Testis (tissue), 2 donors: ENCODE data around the gene EFNB3.

Experiments used
- POLR2A ChIP-seq: fragments of 450-650 bp; IDR thresholded peaks from one replicate; pipeline ENCODE4 v1.6.1; 2017; ENCODE audit warnings: antibody characterized with exemption, mild to moderate bottlenecking, moderate library complexity
- TF ChIP-seq, protein P1 (sequence below), 3 experiments: fragments of 450-650 bp in 2 of 3; fragments of 200-600 bp in 1 of 3; sonication (generic) in 1 of 3; IDR thresholded peaks; one replicate each; pipeline ENCODE4 v1.5.1; 2016 to 2019; ENCODE audit warnings: antibody characterized with exemption in 3 of 3, mild to moderate bottlenecking in 2 of 3, moderate library complexity in 1 of 3

DNA sequence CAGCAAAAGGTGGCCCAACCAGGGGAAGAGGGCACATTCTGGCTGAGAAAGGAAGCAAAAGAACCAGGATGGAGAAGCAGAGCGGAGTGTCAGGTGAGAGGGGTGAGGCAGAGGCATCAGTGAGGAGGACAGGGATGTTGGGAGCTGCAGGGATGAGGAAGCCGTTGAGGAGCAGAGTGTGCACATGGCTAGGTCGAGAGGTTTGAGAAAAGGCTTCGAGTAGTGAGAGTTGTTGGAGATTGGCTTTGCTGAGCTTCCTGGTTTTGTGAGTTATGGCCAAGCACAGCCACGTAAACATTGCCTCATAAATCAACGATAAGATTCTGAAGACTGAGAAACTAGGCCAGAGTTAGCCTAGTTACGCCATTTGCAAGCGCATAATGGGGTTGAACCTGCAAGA, 39.4 kb downstream of the EFNB3 start:
- TF ChIP-seq, protein P1, sequence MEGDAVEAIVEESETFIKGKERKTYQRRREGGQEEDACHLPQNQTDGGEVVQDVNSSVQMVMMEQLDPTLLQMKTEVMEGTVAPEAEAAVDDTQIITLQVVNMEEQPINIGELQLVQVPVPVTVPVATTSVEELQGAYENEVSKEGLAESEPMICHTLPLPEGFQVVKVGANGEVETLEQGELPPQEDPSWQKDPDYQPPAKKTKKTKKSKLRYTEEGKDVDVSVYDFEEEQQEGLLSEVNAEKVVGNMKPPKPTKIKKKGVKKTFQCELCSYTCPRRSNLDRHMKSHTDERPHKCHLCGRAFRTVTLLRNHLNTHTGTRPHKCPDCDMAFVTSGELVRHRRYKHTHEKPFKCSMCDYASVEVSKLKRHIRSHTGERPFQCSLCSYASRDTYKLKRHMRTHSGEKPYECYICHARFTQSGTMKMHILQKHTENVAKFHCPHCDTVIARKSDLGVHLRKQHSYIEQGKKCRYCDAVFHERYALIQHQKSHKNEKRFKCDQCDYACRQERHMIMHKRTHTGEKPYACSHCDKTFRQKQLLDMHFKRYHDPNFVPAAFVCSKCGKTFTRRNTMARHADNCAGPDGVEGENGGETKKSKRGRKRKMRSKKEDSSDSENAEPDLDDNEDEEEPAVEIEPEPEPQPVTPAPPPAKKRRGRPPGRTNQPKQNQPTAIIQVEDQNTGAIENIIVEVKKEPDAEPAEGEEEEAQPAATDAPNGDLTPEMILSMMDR (IDR thresholded peaks at IDR 0.05), result no peak
- TF ChIP-seq POLR2A, result no peak
